DMS79 (cell line): ENCODE data around the gene IPPK.
A peak's percentile ranks its signal among the peaks of the same experiment; 100 is the strongest.

Source experiments
- DNase-seq: peaks from one replicate; lab custom pipeline; 2025; lab: John Stamatoyannopoulos, UW

IPPK gene, protein sequence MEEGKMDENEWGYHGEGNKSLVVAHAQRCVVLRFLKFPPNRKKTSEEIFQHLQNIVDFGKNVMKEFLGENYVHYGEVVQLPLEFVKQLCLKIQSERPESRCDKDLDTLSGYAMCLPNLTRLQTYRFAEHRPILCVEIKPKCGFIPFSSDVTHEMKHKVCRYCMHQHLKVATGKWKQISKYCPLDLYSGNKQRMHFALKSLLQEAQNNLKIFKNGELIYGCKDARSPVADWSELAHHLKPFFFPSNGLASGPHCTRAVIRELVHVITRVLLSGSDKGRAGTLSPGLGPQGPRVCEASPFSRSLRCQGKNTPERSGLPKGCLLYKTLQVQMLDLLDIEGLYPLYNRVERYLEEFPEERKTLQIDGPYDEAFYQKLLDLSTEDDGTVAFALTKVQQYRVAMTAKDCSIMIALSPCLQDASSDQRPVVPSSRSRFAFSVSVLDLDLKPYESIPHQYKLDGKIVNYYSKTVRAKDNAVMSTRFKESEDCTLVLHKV

DNA sequence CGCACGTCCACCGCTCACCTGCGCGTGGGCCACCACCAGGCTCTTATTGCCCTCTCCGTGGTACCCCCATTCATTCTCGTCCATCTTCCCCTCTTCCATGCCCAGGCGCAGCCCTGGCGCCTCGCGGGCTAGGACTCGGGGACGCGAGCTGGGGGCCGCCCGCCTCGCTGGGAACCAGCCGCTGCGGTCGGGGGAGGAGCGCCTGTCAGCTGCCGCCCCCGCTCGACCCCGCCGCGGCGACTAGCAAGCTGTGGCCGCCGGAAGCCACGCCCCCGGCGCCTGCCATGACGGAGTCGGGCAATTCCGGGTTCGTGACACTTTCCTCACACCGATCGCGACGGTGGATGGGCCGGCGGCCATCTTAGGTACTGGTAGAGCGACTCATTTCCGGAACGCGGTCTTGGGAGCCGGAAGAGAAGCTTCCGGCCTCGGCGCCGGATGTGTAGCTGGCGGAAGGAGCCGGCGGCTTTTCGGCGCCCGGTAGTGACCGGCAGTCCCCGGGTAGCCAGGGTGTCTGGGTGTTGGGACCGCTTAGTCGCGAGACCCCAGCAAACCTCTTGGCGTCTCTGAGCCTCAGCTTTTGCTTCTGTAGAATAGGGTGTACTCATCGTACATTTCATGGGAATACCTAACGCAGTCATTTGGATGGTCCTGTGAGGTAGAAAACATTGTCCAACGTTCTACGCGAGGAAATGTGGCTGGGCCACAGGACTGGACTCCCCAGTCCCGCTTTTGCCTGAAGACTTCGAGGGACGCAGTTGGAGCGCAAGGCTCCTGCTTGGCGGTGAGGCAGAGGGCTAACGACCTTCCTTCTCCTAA lies at the start of gene IPPK:
Gene IPPK, minus strand, starts transcription at position 242 of the 819 bp plus-strand sequence. Its CDS starts 143 bp downstream, at position 99.
- DNase-seq, result peak; percentile 83

DNA sequence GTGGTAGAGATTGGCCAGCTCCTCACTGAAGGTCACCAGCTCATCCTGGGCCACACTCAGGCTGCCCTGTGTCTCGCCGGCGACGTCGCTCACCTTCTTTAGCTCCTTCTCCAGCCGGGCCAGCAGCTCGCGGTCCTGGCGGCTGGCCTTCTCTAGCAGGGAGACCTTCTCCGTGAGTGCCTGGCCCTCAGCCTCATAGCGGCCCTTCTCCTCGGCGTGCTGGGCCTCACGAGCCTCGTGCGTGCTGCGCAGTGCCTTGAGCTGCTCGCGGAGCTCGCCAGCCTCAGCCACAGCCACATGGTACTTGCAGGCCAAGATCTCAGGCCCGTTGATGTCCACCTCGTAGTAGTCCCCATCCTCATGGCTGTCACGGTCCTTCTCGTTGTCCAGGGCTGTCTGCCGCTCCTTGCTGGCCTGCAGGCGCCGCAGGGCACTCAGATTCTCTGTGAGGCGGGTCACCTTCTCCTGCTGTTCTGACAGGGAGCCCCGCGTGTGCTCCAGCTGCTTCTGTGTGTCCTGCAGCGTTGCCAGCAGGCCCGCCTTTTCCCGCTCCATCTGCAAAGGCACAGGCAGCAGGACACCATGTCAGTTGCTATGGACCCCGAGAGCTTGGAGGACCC lies 49.2 kb upstream of the IPPK start:
- no peak for DNase-seq

DNA sequence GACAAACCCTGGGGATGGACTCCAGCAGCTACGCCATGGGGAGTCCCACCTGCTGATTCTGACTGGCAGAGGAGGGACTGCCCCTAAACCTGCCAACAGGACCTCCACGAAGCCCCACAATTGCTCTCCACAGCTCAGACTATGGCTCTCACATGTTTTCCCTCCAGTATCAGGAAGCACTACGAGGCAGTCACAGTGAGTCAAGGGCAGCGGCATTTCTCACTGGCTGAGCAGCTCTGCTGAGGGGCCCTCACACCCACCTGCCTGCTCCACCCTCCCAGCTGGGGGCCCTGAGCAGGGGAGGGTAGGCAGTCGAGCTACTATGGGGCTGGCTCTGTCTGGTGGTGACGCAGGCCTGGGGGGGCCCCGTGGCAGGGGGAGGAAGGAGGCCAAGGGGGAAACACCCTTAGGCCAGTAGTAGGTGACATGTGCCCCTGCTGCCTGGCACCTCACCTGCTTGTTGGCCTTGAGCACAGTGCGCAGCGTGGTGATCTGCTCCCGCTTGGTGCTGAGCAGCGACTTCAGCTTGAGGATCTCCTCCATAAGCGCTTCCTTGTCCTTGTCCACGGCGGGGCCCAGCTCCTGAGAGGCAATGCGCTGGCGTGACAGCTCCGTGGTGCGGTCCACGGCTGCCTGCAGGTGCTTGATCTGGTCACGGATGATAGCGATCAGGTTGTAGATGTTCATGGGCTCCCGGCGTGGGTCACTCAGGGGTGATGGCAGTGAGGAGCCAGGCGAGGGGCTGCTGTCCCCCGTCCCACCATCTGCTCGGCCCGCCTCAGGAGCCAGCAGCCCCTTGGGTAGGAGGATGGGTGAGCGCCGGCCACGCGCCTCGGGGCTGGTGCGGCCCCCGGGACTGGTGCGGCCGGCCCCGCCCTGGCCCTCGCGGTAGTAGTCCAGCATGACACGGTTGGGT lies 48.4 kb upstream of the IPPK start:
- DNase-seq, result no peak

DNA sequence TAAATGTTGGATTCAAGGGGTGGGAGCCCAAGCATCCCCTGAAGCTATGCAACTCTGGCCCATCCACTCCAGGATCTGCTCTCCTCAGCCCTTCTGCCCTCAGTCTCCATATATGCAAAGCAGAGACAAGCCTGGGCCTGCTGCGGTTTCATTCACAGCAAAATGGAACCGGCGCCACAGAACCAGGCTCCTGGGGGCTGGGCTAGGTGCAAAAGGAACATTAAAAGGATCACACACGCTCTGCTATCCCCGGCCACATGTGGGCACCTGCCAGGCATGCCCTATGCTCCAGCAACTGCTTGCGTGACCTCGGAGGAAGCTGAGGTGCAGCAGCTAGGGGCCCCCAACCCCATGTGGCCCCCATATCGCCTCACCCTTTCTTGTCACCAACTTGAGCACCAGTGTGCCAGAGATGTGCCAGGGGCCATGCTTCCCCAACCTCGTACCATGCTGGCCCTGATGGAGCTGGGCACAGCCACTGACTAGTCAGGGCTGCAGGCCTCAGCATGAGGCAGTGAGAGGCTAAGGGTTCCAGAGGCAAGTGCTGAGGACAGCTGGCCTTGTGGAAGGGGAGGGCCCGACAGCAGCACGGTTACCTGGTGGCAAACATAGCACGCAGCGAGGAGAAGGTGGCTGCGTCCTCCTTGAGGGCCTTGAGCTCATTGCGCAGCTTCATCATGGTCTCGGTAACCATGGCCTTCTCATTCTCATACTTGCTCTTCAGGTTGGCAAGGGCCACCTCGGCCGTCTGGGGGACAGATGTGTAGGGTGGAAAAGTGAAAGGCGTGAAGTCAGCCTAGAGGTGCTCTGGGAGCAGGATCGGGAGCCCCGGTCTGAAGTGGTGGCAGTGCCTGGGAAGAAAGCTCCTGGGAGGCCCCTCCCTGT lies 47.5 kb upstream of the IPPK start:
- no peak for DNase-seq

DNA sequence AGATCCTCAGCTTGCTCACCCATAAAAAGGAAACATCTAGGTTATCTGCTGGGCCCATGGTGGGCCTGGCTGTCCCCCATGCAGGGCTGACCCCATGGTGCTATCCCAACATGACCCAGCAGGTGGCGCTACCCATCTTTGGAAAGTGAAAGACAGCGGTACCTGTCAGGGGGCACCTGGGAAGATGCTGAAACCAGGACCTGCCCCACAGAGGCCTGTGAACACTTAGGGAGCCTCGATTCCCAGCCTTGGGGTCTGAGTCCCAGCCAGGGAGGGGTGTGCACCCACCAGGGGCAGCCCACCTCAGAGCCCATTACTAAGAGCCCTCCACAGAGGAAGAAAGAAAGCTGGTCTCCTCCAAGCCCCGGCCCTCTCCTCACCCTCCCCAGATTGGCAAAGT lies 46.6 kb upstream of the IPPK start:
- no peak for DNase-seq

DNA sequence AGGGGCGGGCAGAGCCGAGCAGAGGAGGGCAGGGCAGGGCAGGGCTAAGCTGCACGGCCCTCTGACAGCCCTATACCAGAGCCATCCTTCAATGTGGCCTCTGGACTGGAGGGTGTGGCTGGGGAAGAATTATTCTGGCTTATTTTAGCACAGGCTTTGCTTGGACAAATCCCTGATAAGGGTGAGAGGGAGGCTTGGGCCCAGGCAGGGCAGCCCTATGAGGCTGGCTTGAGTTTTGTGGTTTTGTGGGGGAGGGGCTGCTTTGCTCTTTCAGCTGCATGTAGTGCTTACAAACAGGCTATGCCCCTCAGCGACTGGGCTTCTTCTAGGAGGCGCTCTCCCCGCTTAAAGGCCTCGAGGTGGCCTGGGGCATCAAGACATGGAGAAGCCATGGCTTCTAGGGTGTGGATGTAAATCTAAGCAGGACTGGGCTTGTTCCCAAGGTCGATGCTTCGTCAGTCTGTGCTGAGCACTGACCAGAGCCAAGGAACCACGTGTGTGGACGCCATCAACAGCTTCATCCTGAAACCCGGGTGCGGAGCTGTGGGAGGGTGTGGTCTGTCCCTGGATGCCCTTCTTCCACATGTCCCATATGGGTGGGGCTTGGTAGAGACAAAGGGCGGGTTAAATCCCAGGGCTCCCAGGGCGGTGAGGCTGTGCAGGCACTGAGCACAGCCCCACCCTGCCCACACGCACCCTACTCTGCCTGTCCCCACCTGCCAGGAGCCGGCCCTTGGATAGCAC lies 45.7 kb upstream of the IPPK start:
- DNase-seq, result no peak

DNA sequence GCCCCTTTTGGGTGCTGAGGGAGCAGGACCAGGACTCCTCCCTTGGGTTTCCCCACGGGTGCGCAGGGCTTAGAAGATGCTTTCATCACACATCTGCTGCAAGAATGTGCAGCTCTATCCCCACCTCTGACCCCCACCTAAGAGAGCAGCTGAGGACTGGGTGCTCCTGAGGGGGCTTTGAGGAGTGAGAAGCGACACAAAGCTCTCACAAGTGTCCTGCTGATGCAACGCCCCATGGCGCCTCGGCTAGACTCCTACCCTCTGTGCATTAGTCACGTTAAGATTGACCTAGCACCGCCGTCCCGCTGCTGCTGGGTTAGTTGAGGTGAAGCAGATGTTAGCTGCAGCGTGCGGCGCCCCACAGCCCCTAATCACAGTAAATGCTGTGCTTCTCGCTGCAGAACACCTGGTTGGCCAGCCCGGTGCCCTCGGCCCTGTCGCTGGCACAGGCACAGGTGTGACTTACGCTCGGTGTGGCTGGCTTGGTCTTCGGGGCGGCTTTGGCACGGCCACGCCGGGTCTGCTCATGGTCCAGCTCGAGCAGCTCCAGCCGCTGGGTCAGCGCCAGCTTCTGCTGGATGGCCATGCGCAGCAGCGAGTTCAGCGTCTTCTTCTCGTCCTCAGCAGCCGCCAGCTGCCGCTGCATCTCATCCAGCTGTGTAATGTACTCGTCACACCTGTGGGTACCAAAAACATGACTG lies 45.0 kb upstream of the IPPK start:
- no peak for DNase-seq

DNA sequence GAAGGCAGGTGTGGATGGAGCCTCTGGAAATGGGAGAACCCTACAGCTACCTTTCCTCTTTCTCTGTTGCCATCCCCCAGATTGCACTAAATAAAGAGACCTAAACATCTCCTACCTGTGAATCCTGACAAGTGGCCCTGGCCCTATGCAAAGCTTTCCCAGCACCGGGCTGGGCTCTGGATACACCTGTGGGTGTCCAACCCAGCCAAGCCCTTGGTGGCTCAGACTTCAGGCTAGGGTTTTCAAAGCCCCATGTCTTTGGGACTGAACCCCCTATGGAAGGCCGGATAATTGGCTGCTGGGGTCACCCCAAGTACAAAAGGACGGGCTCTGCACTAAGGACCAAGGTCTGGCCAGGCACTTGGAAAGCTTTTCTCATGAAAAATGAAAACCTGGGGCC lies 44.1 kb upstream of the IPPK start:
- no peak for DNase-seq

DNA sequence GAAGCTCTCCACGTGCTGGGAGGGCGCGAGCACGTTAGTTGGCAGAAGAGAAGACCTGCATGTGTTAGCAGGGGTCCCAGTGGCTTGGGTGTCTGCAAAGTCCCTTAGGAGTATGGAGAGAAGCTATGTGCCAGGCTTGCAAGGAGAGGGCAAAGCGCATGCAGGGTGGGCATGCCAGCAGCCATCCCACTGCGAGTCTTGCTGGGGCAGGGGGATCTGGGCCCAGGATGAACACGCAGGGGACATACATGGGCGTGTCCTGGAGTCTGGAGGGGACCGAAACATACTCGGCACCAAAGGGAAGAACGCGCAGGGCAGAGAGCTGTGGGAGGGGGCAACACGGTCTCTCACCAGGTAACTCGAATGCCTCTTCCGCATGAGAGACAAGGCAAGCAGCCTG lies 43.6 kb upstream of the IPPK start:
- DNase-seq, result no peak

DNA sequence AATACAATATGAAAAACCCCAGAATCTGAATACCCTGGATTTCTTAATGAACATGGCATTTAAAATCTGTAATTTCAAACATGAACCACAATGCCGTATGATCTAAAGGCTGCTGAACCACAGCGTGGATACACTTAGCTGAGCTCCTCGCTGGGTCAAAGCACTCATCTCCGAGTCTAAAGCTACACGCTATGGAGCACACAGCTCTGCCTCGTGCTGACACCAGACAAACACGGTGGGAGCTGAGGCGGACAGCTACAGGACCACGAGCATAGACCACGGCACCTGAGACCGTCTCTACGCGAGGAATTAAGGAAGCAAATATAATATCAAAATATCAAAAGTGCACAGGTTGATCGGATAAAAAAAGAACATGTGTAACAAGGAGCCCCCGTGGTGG lies 42.8 kb upstream of the IPPK start:
- DNase-seq, result no peak

DNA sequence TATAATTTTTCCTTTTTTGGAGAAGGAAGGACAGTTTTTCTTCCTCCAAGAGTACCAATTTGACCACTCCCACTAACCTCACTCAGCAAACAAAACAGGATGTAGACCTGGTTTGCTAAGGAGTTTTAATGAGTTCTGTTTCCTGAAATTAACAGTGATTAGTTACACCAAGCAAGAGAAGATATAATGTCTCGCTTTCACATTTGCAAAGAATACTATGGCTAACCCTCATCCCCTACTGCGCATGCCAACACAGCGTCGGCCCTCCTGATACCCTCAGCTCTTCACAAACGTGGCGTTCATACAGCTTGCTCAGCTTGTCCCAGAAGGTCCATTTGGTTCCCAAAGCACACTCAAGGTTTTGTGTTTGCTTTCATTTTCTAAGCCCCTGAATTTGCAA lies 41.9 kb upstream of the IPPK start:
- DNase-seq, result no peak

DNA sequence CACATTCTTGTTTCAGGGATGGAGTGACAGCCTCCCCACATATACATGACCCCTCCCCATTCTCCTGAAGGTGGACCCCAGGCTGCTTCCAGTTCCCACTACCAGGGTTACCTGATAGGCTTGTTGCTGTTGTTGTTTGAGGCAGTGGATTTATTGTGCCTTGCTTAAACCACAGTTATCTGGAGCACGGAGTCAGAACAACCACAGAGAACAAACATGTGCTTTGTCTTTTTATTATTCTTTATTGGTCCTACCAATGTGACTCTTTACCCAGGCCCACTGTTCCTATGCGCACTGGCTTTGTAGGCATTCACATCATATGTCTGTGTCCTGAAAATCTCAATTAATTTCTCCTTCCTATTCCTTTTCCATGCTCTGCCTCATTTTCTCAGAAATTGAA lies 41.2 kb upstream of the IPPK start:
- DNase-seq, result no peak

DNA sequence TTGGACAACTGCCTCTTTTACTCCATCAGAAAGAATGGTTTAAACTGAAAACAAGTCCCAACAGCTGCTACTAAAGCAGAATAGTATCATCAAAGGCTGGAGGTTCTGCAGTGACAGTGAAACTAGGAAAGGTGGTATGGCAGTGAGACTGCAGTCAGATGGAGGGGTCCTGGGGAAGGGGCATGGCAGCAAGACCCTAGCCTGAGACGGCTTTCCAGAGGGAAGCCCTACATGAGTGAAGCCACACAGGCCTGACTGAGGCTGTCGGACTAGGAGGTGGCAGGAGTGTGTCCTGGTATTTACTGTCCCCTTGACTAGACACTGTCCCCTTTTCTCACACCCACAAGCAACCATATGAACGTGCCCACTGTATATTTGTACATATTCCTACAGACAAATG lies 40.4 kb upstream of the IPPK start:
- no peak for DNase-seq

DNA sequence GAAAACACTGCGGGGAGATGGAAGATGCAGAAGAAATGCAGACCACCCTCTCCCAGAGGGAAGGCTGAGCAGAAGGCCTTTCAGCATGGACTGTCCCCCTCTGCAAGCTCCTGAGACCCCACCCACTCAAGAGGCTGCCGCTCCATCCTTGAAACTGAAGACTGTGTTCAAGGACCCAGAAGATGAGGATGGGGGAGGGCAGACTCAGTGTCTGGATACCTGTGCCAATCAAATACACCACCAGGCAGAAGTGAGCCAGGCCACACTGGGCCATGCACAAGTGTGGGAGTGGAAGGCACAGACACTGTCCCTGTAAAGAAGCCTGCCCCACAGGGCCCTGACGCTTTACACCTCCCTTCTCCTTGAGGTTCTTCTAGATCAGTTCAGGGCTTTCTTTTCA lies 40.0 kb upstream of the IPPK start:
- no peak for DNase-seq

DNA sequence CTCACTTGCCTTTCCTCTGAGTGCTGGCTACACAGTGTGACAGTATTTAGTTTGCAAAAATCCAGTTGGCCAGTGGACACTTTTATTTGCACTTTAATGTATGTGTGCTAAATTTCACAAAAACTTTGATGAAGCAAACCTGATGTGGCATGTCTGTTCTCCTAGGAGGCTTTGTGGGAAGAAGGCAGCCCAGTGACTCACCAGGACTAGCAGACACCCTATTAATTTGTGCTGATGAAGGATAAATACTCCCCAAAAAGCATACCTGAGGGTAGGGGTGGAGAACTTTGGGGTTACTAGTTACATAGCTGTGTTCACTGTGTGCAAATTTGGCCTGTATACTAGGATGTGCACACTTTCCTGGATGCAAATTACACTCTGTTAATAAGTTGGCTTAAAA lies 39.3 kb upstream of the IPPK start:
- DNase-seq, result no peak

DNA sequence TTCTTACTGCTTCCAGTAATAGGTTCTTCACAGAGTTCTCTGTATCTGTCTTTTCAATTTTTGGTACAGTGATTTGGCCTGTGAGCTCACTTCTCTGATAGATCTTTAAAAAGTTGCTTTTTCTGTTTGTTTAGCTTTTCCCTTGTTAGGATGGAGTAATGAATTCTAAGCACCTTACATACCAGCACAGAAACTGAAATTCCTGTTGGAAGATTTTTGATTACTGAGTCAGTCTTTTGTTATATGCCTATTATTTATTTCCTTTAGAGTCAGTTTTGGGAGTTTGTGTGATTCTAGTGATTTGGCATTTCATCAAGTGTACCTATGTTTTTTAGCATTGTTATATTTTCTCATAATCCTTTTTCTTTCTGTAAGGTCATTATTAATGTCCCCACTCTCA lies 37.6 kb upstream of the IPPK start:
- DNase-seq, result no peak

DNA sequence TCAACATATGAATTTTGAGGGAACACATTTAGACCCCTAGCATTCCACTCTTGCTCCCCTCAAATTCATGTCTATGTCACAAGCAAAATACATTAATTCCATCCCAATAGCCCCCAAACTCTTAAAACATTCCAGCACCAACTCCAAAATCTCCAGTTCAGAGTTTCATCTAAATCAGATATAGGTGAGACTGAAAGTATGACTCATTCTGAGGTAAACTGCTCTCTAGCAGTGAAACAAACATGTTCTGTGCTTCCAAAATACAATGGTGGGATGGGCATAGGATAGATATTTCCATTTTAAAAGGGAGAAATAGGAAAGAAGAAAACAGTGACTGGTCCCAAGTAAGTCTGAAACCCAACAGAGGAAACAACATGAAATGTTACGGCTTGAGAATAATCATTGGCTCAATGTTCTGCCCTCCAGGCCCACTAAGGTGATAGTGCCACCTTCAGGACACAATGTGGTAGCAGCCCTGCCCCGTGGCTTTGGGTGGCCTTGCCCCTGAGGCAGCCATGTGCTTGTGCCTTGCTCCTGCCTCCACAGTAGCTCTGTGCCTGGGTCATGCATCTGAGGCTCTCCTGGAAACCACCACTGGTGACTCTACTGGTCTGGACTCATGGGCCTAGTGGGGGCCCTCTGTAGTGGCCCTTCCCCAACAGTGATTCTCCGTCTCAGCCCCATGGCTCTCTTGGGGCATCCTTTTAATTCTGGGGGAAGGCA lies 36.4 kb upstream of the IPPK start:
- no peak for DNase-seq

DNA sequence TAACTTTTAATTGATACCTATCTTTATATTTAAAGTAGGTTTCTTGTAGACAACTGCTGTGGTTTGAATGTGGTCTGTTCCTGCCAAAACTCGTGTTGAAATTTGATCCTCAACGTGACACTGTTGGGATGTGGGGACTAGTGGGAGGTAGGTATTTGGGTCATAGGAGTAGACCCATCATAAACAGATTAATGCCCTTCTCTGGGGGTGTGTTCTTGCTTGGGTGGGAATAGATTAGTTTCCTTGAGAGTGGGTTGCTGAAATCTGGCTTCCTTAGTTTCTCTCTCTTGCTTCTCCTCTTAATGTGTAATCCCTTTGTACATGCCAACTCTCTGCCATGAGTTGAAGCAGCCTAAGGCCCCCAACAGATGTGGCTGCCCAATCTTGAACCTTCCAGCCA lies 34.6 kb upstream of the IPPK start:
- no peak for DNase-seq

DNA sequence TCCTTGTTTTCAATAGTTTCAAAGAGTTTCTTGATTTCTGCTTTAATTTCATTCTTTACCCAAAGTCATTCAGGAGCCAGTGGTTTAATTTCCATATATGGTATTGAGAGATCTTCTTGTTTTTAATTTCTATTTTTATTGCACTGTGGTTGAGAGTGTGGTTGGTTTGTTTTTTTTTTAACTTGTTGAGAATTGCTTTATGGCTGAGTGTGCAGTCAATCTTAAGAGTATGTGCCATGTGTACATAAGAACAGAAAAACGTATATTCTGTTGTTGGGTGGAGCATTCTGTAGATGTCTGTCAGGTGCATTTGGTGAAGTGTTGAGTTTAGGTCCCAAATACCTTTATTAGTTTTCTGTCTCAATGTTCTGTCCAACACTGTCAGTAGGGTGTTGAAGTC lies 26.7 kb upstream of the IPPK start:
- no peak for DNase-seq
